ENCODE measurements around the gene GDF10.
A peak's percentile ranks its signal among the peaks of the same experiment; 100 is the strongest.

Gene GDF10, protein sequence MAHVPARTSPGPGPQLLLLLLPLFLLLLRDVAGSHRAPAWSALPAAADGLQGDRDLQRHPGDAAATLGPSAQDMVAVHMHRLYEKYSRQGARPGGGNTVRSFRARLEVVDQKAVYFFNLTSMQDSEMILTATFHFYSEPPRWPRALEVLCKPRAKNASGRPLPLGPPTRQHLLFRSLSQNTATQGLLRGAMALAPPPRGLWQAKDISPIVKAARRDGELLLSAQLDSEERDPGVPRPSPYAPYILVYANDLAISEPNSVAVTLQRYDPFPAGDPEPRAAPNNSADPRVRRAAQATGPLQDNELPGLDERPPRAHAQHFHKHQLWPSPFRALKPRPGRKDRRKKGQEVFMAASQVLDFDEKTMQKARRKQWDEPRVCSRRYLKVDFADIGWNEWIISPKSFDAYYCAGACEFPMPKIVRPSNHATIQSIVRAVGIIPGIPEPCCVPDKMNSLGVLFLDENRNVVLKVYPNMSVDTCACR

GRCh38 chr10:47299611-47300428, at the start of gene GDF10:
Gene GDF10 (plus strand): TSS chr10:47300197. CDS start chr10:47300652, 455 bp downstream.
- DNase-seq (ENCODE audit: low read depth in 2 of 2) = no peak

GRCh38 chr10:47252093-47252780, 47.8 kb upstream of the GDF10 start:
- DNase-seq (ENCODE audit: low read depth in 2 of 2) = no peak

DNA sequence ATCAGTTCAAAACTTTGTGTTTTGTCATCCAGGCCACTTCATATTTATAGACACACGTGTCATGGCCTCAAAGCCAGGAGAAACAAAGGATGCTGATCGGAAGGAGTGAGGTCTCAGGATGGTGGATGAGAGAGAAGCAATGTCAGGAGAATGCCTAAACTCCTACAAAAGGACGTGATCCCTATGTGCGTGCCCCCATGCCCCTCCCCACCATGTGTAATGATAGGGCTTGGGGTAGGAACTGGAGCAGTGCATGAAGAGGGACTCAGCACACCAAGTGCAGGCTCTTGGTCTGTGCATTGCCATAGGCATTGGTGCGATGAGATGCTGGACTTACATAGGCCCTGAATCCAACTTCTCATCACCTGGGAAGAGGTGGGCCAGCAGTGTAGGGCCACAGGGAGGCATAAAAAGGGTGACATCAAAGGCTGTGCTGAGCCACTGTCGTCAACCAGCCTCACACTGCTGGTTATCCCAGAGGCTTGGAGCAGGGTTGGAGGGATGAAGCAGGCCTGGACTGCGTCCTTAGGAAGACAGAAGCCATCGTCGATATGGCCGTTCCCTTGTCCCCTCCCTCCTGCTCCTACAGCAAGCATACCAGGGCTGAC, 46.9 kb upstream of the GDF10 start:
- no peak for DNase-seq (ENCODE audit: low read depth in 2 of 2)

DNA sequence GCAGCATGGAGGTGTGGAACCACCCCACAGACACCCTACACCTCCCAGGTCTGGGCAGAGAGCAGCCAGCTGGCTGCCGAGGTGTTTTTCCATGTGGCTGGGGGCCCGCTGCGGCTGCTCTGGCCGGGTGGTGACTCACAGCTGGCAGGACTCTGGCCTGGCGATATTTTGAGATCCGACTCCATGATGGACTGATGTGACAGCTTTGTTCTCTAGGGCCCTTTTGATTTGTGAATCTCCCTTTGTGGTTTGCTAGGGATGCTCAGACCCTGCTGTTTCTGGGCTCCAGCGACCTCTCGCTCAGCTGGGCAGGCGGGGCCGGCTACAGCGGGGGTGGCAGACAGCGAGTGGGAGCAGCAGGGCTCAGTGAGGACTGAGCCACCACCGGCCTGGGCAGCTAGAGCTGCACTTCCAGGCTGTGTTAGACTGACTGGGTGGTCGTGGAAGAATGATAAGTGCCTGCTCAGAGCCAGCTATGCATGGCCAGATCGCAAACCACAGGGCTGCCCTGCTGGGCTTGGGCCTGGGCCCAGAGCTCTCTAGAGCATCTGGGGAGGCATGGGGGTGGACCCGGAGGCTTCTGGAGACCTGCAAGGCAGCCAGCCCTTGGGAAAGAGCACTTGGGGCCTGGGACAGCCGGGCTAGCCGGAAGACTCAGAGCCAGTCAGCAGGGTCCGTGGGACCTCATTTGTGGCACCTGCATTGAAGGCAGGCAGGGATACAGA, 46.2 kb upstream of the GDF10 start:
- DNase-seq (ENCODE audit: low read depth in 2 of 2) = no peak

DNA sequence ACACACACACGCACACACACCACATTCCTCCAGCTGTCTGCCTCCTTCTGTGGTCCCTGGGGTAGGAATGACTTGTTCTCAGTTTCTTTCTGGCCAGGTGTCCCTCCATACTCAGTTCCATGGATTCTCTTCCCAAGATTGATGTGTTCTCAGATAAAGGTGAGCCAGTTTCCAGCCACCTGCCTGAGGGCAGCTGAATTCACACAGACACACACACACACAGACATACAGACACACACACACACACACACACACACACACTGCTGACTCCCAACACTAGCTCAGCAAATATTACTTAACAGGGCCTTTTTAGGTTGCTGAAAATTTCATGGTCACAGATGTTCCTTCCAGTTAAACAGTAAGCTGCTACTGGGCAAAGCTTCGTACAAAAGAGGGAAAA, 45.4 kb upstream of the GDF10 start:
- no peak for DNase-seq (ENCODE audit: low read depth in 2 of 2)

DNA sequence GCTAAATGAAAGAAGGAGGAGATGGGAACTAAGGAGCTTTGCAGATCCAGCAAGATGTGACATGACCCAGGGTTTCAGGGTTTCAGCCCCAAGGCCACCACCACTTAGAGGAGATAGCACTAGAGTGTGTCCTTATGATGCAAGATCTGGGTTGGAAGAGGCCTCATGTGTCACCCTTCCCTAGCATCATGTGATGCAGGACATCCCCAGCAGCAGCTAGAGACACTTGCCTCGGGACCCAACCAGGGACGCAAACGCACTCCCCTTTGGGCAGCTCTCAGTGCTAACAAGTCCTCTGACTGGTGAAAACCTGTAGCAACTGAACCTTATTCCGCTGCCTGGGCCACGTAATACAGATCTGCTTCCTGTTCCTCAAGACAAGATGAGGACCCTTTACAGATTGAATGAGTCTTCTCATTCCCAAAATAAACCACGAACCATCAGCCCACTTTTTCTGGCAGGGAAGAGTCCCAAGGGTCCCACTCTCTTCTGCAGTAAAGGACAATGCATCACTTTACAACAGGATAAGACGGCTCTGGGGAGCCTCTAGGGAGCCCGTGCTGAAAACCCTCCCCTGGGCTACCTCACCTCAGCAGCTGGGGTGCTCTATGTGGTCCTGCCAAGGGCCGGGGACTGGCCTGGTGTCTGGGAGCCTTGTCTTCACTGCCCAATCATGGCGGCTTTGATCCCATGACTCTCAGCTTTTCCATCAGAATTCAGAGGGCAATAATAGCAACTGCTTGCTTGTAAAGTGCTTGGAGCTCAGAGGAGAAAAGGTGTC, 44.8 kb upstream of the GDF10 start:
- DNase-seq (ENCODE audit: low read depth in 2 of 2) = no peak

DNA sequence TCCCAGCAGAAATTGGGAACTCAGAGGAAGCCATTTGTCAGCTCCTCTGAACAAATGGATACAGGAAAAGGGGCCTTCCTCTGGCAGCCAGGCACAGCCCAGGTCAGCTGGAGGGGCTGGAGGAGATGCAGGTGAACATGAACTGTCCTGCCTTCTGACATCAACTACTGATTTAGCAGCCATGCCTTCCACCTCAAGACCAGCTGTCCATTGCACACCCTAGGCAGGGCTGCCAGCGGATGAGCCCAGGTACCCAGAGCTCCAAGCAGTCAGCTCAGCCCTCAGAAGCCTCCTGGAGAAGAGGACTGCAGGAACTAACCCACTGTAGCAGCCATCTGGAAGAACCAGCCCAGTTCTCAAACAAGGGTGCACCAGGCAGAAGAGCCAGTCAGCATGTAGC, 44.1 kb upstream of the GDF10 start:
- no peak for DNase-seq (ENCODE audit: low read depth in 2 of 2)

GRCh38 chr10:47256751-47257336, 43.2 kb upstream of the GDF10 start:
- no peak for DNase-seq (ENCODE audit: low read depth in 2 of 2)

DNA sequence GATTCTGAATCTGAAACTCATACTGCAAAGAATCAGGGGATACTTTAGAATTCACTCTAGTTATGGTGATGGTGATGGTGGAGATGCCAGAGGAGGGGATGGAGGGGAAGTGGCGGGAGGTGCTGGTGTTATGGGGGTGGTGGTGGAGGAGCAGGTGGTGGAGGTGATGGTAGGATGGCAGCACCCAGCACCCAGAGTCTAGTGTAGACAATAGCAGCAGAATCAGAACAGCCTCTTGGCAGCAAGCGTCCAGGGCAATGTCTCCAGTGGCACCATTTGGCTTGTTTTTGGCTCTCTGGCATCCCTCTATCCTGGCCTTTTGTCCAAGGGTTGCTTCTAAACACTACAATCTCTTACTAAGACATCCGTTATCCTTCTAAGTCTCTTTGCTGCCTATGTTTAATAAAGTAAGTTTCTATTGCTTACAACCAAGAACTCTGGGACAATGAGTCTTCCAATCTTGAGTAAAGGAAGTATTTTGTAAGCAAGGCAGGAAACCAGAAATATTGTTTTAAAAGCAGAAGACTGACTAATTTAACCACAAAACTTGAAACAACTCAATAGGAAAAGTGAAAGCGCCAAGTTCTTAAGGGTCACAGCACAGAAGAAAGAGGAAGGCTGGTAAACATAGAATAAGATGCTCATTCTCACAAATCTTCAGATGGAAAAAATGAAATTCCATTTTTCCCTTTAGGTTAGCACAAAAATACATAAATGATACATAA, 42.4 kb upstream of the GDF10 start:
- DNase-seq (ENCODE audit: low read depth in 2 of 2) = no peak

- DNase-seq (ENCODE audit: low read depth in 2 of 2) = no peak
Measured at GRCh38 chr10:47258921-47259320, 41.1 kb upstream of the GDF10 start.

DNA sequence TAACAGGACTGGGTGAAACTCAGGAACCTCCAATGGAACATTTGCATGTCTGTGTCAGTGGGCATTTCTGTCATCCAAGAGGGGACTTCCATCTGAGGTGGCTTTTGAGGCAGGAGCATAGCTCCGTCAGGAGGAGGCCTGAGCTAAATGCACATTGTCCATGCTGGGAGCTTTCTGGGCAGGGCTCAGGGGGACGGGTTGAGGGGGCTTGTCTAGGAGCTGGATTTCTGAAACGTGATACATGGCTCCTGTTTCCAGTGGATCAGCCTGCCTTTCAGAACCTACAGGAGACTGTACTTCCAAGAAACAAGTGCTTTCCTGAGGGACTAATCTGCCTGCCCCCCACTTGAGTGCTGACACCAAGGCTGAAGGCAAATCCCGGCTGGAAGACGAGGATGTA, 40.5 kb upstream of the GDF10 start:
- DNase-seq (ENCODE audit: low read depth in 2 of 2) = no peak

- DNase-seq (ENCODE audit: low read depth in 2 of 2) = no peak
Measured at GRCh38 chr10:47260505-47261111, 39.4 kb upstream of the GDF10 start.

DNA sequence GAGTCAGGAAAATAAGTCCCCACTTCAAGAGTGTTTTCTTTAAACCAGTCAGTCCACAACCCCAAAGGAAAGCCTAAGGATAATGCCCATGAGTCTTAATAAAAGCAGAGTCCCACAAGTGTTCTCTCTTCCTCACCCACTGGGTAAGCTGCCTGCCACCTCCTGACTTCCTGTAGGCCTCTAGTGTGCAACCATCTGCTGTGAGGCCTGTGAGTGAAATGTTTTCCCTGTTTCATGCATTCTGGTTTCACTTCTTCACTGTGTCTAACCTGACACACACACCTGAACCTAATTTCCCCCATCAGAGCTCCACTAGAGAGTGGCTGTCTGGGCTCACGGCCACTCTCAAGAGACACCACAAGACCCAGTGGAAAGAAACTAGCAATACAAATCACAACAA, 38.9 kb upstream of the GDF10 start:
- DNase-seq (ENCODE audit: low read depth in 2 of 2) = no peak

GRCh38 chr10:47261556-47261955, 38.4 kb upstream of the GDF10 start:
- DNase-seq (ENCODE audit: low read depth in 2 of 2) = no peak

DNA sequence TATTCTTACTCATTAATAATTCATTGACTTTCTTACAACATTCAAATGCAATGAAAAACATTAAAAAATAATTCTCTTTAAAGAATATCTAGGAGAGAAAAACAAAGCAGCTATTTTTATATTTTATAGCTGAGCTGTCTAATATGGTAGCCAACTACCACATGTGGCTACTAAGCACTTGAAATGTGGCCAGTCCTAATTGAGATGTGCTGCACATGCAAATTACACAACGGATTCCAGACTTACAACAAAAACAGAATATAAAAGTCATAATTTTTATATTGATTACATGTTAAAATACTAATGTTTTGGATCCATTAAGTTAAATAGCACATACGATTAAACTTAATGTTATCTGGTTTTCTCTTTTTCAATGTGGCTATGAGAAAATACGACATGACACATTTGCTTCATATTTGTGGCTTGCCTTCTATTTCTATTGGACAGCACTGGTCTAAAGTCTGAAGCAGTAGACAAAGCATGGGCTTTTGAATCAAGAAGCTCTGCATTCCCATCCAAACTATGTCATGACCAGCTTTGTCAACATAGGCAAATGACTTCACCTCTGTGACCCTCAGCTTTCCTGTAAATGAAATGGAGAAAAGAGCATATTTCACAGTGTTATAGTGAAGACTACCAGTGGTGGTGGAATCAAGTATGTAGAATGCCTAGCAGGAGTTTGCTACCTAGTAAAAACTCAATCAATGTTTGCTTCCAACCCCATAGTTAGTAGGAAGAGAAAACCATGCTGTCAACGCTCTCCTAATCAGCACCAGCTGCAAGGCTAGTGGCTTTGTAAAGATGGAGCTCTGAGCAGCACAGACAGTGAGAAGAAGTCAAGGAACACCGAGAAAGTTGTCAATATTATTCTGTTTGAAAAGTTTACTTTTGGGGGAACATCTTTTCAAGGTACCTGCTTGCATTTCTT, 37.1 kb upstream of the GDF10 start:
- DNase-seq (ENCODE audit: low read depth in 2 of 2) = peak in 1 of 2 experiments; percentile 4

DNA sequence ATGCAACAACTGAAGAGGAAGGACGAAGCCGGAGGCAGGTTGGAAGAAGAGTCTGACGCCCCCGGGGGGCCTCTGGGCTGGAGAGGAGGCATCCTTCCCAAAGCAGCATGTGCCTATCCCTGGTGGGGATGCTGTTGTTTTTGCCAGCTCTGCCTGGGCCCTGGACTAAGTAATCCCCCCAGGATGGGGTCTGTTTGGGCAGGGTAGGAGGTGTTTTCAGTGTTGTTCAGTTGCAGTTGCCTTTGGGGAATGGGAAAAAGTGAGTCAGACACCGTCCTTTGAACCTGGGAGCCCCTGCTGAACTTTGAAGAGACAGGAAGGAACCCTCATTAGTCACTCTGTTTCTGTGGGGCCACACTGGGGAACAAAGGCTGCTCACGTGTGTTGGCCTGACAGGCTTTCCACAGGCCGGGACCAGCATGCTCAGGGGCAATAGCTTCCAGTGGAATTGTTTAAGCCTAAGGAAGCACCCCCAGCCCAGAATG, 35.2 kb upstream of the GDF10 start:
- no peak for DNase-seq (ENCODE audit: low read depth in 2 of 2)

DNA sequence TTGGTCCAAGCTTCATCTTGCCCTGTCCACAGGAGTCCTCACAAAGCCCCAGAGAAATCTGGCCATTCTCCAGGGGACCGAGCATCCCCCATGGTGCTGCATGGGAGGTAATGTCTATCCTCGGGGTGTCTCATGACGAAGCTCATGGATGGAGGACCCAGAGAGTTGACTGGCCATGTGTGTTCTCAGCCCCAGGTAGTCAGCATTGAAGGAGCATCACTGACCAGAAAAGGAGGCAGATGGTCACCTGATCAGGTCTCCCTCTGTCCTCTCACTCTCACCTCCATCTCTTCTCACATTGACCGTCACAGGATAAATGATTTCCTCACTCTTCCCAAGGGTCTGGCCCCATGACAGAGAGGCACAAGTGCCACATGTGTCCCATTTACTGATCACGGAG, 33.4 kb upstream of the GDF10 start:
- DNase-seq (ENCODE audit: low read depth in 2 of 2) = no peak

DNA sequence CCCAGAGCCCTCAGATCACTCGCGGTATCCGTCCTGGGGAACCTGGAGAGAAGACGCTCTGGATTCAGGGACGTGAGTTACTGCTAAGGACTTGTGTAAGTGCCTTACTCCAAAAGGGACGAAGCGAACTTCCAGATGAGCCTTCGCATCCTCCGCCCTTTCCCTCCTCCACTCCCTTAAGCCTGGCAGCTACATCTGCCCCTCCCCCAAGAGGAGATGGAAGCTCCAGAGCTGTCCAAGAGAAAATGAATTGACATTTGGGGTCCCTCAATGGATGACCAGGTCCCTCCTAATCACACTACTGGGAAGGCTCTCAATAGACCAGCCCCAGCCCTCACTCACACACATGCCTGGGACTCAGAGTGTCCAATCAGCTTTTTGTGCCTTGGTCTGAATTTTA, 31.3 kb upstream of the GDF10 start:
- DNase-seq (ENCODE audit: low read depth in 2 of 2) = no peak
